WTC11 (cell line): ENCODE measurements around the gene CAPN2. TPM values are rescaled to one million over a fixed set of nuclear protein-coding genes. Genes with fewer than 3 reads are reported as not detected.

Source experiments
- ATAC-seq: fragments of 200-7000 bp; cut with Tn5 transposase; 2 replicates; pipeline ENCODE4 v1.10.0; 2021; ENCODE audit warnings: mild to moderate bottlenecking, moderate library complexity
- CTCF ChIA-PET: fragments of 300-600 bp; sonication (Branson Sonifier 250); formaldehyde crosslinking; loops from one replicate; lab custom pipeline; 2021; ENCODE audit warnings: antibody characterized with exemption; lab: Charles Lee
- POLR2A ChIA-PET: fragments of 350-600 bp; sonication (Branson Sonifier 250); formaldehyde crosslinking; loops from one replicate; lab custom pipeline; 2021; ENCODE audit warnings: antibody characterized with exemption; lab: Charles Lee
- DNase-seq: peaks from one replicate; pipeline ENCODE4 v3.0.0; 2021; ENCODE audit warnings: low spot score
- H3K27ac Mint-ChIP-seq: 2 replicates; pipeline ENCODE4 v1.8.0; 2021; ENCODE audit warnings: mixed read lengths
- H3K27me3 Mint-ChIP-seq: 2 replicates; pipeline ENCODE4 v1.8.0; 2021; ENCODE audit warnings: low read depth, mild to moderate bottlenecking, moderate library complexity, mixed read lengths
- H3K36me3 Mint-ChIP-seq: 2 replicates; pipeline ENCODE4 v1.8.0; 2021; ENCODE audit warnings: mixed read lengths
- H3K4me1 Mint-ChIP-seq: 2 replicates; pipeline ENCODE4 v1.8.0; 2022; ENCODE audit warnings: mixed read lengths
- H3K4me3 Mint-ChIP-seq: 2 replicates; pipeline ENCODE4 v1.8.0; 2021; ENCODE audit warnings: mild to moderate bottlenecking, moderate library complexity, mixed read lengths
- H3K9me3 Mint-ChIP-seq: 2 replicates; pipeline ENCODE4 v1.8.0; 2021; ENCODE audit warnings: mixed read lengths
- AR ChIP-seq: fragments of 250-450 bp; sonication (Bioruptor Pico); IDR thresholded peaks from 2 replicates; pipeline ENCODE4 v1.9.0; 2021; ENCODE audit warnings: mild to moderate bottlenecking
- ATF1 ChIP-seq: sonication (generic); formaldehyde crosslinking; IDR thresholded peaks from 2 replicates; pipeline ENCODE4 v1.8.1; 2023; ENCODE audit warnings: mild to moderate bottlenecking, moderate library complexity, missing genetic modification reagents
- EMX1 ChIP-seq: fragments of 250-450 bp; sonication (Bioruptor Pico); IDR thresholded peaks from 2 replicates; pipeline ENCODE4 v1.8.0; 2021; ENCODE audit warnings: mild to moderate bottlenecking
- FOXK1 ChIP-seq: sonication (generic); formaldehyde crosslinking; IDR thresholded peaks from 2 replicates; pipeline ENCODE4 v1.8.0; 2022; ENCODE audit warnings: mild to moderate bottlenecking, moderate library complexity, missing genetic modification reagents
- GTF2I ChIP-seq: fragments of 250-450 bp; sonication (Bioruptor Pico); conservative IDR thresholded peaks from 2 replicates; pipeline ENCODE4 v1.4.0; 2021; ENCODE audit warnings: mild to moderate bottlenecking
- JUN ChIP-seq: sonication (generic); formaldehyde crosslinking; IDR thresholded peaks from 2 replicates; pipeline ENCODE4 v1.8.0; 2023; ENCODE audit warnings: mild to moderate bottlenecking, missing genetic modification reagents
- MYBL2 ChIP-seq: sonication (generic); formaldehyde crosslinking; IDR thresholded peaks from 2 replicates; pipeline ENCODE4 v1.8.1; 2023; ENCODE audit warnings: mild to moderate bottlenecking, moderate library complexity, missing genetic modification reagents
- NFYB ChIP-seq: sonication (generic); formaldehyde crosslinking; conservative IDR thresholded peaks from 2 replicates; pipeline ENCODE4 v1.8.0; 2022; ENCODE audit warnings: low read depth, missing genetic modification reagents
- SOX15 ChIP-seq: fragments of 250-450 bp; sonication (Bioruptor Pico); IDR thresholded peaks from 2 replicates; pipeline ENCODE4 v1.9.0; 2021; ENCODE audit warnings: mild to moderate bottlenecking
- STAT6 ChIP-seq: sonication (generic); formaldehyde crosslinking; conservative IDR thresholded peaks from 2 replicates; pipeline ENCODE4 v1.8.1; 2023; ENCODE audit warnings: mild to moderate bottlenecking, low read depth, missing genetic modification reagents, moderate library complexity
- TCF7 ChIP-seq: sonication (generic); formaldehyde crosslinking; IDR thresholded peaks from 2 replicates; pipeline ENCODE4 v1.8.0; 2022; ENCODE audit warnings: mild to moderate bottlenecking, low read depth, missing genetic modification reagents, moderate library complexity
- TEAD1 ChIP-seq: sonication (generic); formaldehyde crosslinking; IDR thresholded peaks from 2 replicates; pipeline ENCODE4 v1.8.0; 2022; ENCODE audit warnings: mild to moderate bottlenecking, missing genetic modification reagents
- TP53 ChIP-seq: sonication (generic); formaldehyde crosslinking; IDR thresholded peaks from 2 replicates; pipeline ENCODE4 v1.8.1; 2023; ENCODE audit warnings: mild to moderate bottlenecking, missing genetic modification reagents
- ZBTB21 ChIP-seq: sonication (generic); formaldehyde crosslinking; IDR thresholded peaks from 2 replicates; pipeline ENCODE4 v1.8.1; 2023; ENCODE audit warnings: mild to moderate bottlenecking, missing genetic modification reagents, borderline replicate concordance
- ZNF317 ChIP-seq: sonication (generic); formaldehyde crosslinking; IDR thresholded peaks from 2 replicates; pipeline ENCODE4 v1.8.1; 2023; ENCODE audit warnings: low read depth, mild to moderate bottlenecking, moderate library complexity, missing genetic modification reagents, borderline replicate concordance
- ZNF416 ChIP-seq: fragments of 250-450 bp; sonication (Bioruptor Pico); IDR thresholded peaks from 2 replicates; pipeline ENCODE4 v1.9.0; 2021; ENCODE audit warnings: mild to moderate bottlenecking, inconsistent platforms
- total RNA-seq: library from RNA; stranded (reverse); gene quantifications from 3 replicates; pipeline ENCODE4 v1.2.3, GENCODE V29; 2021
- TF ChIP-seq, protein P1 (sequence below): sonication (generic); formaldehyde crosslinking; IDR thresholded peaks from 2 replicates; pipeline ENCODE4 v1.8.1; 2023; ENCODE audit warnings: mild to moderate bottlenecking, missing genetic modification reagents, borderline replicate concordance
- TF ChIP-seq, protein P2 (sequence below): sonication (generic); formaldehyde crosslinking; IDR thresholded peaks from 2 replicates; pipeline ENCODE4 v1.8.0; 2023; ENCODE audit warnings: missing genetic modification reagents, mild to moderate bottlenecking, borderline replicate concordance

CAPN2 gene
- total RNA-seq, 1 experiment from 2014 or later: 21.3 TPM

- Mint-ChIP-seq H3K27ac (no peak overlapping the region), H3K9me3 (no peaks in the 10 kb centered on the region), H3K4me3 (no peak overlapping the region), H3K27me3 (no peaks in the 10 kb centered on the region), H3K36me3 (peaks cover 46% of the 10 kb centered on the region), H3K4me1 (no peaks in the 10 kb centered on the region)
- no peak for DNase-seq
- ChIA-PET CTCF (interaction anchor here (1.4 kb wide), 1 partner anchor 8 kb away, joined by 3 read pairs; no protein-coding TSS in a partner anchor), POLR2A (no interaction called here)
- TF ChIP-seq TP53 (CRISPR knock-in tag) (no peak), AR (CRISPR knock-in tag) (no peak)
- no peak for ATAC-seq
Observed at GRCh38 chr1:223780318-223780717, 68.0 kb downstream of the CAPN2 start.

DNA sequence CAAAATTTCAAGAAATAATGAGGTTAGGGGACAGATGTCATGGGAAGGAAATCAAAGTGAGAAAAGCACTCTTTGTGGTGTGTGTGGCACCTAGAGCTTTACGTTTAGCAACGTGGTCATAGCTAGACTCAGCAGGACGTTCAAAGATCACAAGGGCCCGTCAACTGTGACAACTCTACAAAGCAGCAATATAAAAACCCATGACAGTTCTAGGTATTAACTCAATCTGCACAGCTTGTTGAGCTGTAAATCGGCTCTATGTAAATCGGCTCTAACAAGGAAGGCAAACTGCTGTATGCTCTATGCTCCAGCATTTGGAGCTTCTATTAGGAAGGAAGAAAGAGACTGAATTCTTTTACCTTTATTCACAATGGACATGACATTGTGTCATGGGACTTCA lies 68.6 kb downstream of the CAPN2 start:
- H3K4me1 Mint-ChIP-seq: no peaks in the 10 kb centered on the region
- no peak for DNase-seq
- H3K9me3 Mint-ChIP-seq: no peaks in the 10 kb centered on the region
- no peak overlapping the region for H3K27ac Mint-ChIP-seq
- H3K36me3 Mint-ChIP-seq: peaks cover 45% of the 10 kb centered on the region
- no peaks in the 10 kb centered on the region for H3K27me3 Mint-ChIP-seq
- ChIA-PET CTCF (interaction anchor here (1.4 kb wide), 1 partner anchor 9 kb away, joined by 3 read pairs; no protein-coding TSS in a partner anchor), POLR2A (no interaction called here)
- no peak for TF ChIP-seq JUN (CRISPR knock-in tag)
- no peak for TF ChIP-seq FOXK1
- TF ChIP-seq TCF7 (CRISPR knock-in tag): no peak
- no peak for TF ChIP-seq EMX1 (CRISPR knock-in tag)
- TF ChIP-seq, all 79 proteins: peak for 0
- H3K4me3 Mint-ChIP-seq: no peak overlapping the region
- ATAC-seq: no peak

GRCh38 chr1:223783676-223784075 lies 71.3 kb downstream of the CAPN2 start:
- TF ChIP-seq GTF2I (CRISPR knock-in tag) (no peak), TEAD1 (CRISPR knock-in tag) (no peak), ATF1 (CRISPR knock-in tag) (no peak), STAT6 (CRISPR knock-in tag) (no peak), ZNF317 (CRISPR knock-in tag) (no peak), MYBL2 (CRISPR knock-in tag) (no peak), NFYB (no peak), ZBTB21 (CRISPR knock-in tag) (no peak), ZNF416 (CRISPR knock-in tag) (no peak), SOX15 (CRISPR knock-in tag) (no peak)
- TF ChIP-seq, protein P1, sequence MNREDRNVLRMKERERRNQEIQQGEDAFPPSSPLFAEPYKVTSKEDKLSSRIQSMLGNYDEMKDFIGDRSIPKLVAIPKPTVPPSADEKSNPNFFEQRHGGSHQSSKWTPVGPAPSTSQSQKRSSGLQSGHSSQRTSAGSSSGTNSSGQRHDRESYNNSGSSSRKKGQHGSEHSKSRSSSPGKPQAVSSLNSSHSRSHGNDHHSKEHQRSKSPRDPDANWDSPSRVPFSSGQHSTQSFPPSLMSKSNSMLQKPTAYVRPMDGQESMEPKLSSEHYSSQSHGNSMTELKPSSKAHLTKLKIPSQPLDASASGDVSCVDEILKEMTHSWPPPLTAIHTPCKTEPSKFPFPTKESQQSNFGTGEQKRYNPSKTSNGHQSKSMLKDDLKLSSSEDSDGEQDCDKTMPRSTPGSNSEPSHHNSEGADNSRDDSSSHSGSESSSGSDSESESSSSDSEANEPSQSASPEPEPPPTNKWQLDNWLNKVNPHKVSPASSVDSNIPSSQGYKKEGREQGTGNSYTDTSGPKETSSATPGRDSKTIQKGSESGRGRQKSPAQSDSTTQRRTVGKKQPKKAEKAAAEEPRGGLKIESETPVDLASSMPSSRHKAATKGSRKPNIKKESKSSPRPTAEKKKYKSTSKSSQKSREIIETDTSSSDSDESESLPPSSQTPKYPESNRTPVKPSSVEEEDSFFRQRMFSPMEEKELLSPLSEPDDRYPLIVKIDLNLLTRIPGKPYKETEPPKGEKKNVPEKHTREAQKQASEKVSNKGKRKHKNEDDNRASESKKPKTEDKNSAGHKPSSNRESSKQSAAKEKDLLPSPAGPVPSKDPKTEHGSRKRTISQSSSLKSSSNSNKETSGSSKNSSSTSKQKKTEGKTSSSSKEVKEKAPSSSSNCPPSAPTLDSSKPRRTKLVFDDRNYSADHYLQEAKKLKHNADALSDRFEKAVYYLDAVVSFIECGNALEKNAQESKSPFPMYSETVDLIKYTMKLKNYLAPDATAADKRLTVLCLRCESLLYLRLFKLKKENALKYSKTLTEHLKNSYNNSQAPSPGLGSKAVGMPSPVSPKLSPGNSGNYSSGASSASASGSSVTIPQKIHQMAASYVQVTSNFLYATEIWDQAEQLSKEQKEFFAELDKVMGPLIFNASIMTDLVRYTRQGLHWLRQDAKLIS: no peak
- TF ChIP-seq, protein P2, sequence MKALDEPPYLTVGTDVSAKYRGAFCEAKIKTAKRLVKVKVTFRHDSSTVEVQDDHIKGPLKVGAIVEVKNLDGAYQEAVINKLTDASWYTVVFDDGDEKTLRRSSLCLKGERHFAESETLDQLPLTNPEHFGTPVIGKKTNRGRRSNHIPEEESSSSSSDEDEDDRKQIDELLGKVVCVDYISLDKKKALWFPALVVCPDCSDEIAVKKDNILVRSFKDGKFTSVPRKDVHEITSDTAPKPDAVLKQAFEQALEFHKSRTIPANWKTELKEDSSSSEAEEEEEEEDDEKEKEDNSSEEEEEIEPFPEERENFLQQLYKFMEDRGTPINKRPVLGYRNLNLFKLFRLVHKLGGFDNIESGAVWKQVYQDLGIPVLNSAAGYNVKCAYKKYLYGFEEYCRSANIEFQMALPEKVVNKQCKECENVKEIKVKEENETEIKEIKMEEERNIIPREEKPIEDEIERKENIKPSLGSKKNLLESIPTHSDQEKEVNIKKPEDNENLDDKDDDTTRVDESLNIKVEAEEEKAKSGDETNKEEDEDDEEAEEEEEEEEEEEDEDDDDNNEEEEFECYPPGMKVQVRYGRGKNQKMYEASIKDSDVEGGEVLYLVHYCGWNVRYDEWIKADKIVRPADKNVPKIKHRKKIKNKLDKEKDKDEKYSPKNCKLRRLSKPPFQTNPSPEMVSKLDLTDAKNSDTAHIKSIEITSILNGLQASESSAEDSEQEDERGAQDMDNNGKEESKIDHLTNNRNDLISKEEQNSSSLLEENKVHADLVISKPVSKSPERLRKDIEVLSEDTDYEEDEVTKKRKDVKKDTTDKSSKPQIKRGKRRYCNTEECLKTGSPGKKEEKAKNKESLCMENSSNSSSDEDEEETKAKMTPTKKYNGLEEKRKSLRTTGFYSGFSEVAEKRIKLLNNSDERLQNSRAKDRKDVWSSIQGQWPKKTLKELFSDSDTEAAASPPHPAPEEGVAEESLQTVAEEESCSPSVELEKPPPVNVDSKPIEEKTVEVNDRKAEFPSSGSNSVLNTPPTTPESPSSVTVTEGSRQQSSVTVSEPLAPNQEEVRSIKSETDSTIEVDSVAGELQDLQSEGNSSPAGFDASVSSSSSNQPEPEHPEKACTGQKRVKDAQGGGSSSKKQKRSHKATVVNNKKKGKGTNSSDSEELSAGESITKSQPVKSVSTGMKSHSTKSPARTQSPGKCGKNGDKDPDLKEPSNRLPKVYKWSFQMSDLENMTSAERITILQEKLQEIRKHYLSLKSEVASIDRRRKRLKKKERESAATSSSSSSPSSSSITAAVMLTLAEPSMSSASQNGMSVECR (CRISPR knock-in tag): no peak
- no peaks in the 10 kb centered on the region for H3K4me1 Mint-ChIP-seq
- ATAC-seq (no peak), DNase-seq (no peak)
- peaks cover 47% of the 10 kb centered on the region for H3K36me3 Mint-ChIP-seq
- H3K4me3 Mint-ChIP-seq: no peak overlapping the region
- H3K9me3 Mint-ChIP-seq: no peaks in the 10 kb centered on the region
- no peaks in the 10 kb centered on the region for H3K27me3 Mint-ChIP-seq
- CTCF ChIA-PET: no interaction called here
- no peak overlapping the region for H3K27ac Mint-ChIP-seq
- POLR2A ChIA-PET: no interaction called here
